Measurements from ENCODE around the gene MYPN.
"Not testable (repeated sequence)": the region's sequence is repeated elsewhere in the genome, so short reads cannot be mapped to it uniquely, and the experiment has no call there.

The MYPN gene

DNA sequence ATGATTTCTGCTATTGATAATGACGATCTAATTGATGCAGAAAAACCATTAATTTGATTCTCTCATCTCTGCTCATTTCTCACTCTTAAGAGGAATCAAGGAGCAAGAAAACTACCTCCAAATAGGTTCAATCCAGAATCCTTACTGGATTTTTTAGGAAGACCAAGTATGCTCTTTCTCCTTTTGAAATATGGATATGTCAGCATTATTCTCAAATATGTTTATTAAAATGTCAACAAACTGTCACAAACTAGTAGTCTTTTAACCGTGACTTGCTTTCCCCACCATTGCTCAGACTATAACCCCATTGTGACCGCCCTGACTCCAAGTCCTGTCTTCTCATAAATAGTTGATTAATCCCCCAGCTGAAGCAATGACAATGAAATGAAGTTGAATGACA lies 123.8 kb downstream of the MYPN start:
- DNase-seq, result no peak

DNA sequence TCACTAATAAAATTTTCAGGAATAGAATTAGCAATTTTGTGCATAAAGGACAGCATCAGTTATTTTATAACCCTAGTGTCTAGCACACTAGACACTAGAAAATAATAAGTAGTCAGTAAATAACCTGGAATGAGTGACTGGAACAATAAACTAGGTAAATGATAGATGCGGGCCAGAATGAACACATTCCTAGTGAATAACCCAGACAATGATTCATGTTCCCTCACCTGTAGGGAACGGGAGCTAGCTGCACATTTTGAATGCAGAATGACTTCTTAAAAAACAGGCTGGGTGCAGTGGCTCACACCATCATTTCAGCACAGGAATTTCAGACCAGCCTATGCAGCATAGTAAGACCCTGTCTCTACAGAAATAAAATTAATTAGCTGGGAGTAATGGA lies 125.8 kb downstream of the MYPN start:
- no peak for DNase-seq

- no peak for DNase-seq
Measured at GRCh38 chr10:68235581-68235980, 126.3 kb downstream of the MYPN start.

DNA sequence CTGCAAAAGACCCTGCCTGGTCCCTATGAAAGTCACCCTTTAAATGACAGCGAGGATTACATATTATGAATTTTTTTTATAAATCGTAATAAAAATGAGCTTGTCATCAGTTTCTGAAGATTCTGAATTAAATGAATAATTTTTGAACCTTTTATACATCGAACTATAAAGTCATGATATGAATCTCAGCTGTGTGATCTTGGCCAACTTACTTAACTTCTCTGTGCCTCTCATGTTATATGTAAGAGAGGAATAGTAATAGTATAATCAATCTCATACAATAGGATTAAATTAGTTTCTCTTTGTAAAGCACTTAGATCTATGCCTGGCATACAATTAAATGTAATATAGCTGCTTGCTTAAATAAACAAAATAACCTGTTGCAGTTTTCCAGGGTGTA lies 127.9 kb downstream of the MYPN start:
- no peak for DNase-seq

GRCh38 chr10:68238371-68238770 lies 129.1 kb downstream of the MYPN start:
- no peak for DNase-seq

DNA sequence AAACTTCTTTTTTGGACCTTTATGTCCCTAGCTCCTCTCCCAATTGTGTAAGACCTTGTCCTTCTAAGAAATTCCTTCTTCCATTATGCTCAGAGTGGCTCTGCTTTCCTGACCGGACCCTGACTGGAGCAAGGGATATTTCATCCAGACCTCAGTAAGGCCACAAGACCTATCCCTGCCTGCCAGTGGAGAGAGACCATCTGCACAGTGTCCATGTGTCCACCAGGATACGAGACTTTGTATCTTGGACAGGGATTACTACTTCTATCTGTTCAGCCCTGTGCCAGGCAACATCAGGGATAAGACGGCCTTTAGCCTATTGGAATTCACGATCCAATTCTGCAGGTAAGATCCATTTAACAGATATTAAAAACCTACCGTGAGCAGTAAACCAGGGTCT lies 129.8 kb downstream of the MYPN start:
- no peak for DNase-seq

DNA sequence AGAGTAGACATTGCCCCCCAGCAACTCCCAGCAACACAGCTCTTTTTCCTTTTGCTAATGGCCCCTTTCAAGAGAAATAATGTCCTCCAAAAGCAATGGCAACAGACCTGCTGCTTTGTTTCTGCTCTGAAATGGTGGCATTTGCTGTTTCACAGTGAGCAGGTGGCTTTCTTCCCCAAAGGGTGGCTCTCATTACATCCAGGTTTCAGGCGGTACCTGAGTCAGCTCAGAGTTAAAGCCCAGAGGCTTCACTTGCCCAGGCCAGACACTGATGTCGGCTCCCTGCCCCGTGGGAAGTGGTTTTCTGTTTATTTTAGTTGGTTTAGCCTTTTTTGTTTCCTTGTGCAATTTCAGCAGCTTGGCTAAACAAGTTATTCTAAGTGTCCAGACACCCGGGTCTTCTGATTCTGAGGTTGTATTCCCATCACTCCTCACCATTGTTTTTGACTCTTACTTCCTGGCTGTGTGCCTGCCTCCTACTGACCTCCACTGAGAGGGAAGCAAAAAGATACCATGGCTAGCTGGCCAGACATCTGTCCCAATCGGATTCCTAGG lies 130.4 kb downstream of the MYPN start:
- DNase-seq, result no peak

DNA sequence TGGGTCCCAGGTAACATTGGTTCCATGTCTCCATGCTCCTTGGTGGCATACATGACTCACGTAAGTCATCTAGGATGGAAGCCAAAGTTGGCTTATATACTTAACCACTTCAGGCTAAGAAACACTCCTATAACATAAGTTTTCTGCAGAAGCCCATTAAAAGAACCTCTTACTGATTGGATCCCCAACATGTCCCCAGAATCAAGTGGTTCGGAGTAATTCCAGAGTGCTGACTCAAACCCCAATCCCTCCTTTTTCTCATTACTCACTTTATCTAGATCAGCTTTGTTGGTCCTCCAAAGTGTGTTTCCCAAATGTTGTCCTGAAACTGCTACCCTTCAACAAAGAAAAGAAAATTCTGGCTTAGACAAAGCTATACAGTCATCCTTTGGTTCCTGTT lies 132.8 kb downstream of the MYPN start:
- no peak for DNase-seq

GRCh38 chr10:68246397-68246796 lies 137.1 kb downstream of the MYPN start:
- not testable (repeated sequence) for DNase-seq

DNA sequence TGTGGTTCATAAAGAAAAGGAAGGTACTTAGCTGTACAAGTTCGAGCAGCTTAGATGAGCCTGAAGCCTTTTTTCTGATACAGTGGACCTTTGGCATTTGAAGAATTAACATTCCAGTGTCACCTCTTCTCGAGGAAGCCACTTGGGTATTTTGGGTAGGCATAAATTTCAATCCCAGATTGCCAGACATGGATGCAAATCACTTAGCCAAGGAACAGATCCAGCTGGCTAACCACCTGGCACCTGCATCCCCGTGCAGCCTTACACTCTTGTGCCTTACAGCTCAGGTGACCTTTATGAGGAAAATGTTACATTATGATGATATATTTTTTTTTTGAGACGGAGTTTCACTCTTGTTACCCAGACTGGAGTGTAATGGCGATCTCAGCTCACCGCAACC lies 138.6 kb downstream of the MYPN start:
- no peak for DNase-seq

DNA sequence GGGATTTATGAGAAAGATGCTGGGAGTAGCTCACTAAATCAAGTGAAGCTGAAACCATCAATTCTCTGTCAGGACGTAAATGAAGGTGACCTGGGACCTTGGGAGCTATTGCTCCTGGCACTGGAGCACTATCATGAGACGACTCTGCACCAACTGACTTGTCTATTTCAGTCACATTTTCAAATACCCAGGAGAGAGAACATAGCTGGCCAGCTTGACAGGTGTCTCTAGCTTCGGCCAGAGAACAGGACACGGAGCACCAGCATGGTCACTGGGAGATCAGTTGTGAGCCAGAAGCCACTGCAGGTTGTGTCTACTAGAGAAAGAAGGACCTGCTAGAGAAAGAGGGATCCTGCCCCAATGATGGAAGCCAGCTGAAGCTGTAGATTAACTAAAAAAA lies 140.0 kb downstream of the MYPN start:
- no peak for DNase-seq

DNA sequence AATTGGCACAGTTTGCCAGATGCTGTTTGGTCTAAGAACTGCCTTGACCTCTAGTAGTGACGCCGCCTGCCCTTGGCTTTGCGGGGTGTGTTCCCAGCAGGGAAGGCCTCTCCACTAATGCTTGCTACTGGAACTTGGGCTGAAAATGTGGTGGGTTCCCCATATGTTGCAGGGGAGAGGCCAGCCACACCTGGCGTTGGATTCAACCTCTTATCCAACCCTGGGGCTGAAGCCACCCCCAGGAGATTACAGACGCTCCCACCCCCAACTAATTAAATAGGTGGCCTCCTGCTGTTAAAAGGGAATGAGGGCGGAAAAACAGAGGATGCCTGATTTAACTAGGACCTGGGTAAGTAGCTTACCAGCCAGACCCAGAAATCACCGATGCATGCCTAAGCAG lies 141.9 kb downstream of the MYPN start:
- DNase-seq, result no peak

- DNase-seq, result no peak
Measured at GRCh38 chr10:68251625-68252495, 142.6 kb downstream of the MYPN start.

- DNase-seq, result no peak
Measured at GRCh38 chr10:68253346-68253745, 144.1 kb downstream of the MYPN start.

GRCh38 chr10:68261132-68261856 lies 152.0 kb downstream of the MYPN start:
- DNase-seq, result no peak

Data from CD4-positive, alpha-beta T cell treated with Interleukin-17A for 1 hour (primary cell).